Naive B cell (primary cell): Measurements from ENCODE around the gene GATAD2A. TPM values are rescaled to one million over a fixed set of nuclear protein-coding genes. Genes with fewer than 3 reads are reported as not detected.

ENCODE experiments used
- ATAC-seq, 2 donors: fragments of 150-1000 bp; cut with Tn5 transposase; 2 replicates each; pipeline ENCODE4 v1.10.0; 2021; ENCODE audit warnings: low read depth in 2 of 2, mild to moderate bottlenecking in 2 of 2, moderate library complexity in 2 of 2
- DNase-seq: peaks from one replicate; pipeline ENCODE4 v3.0.0; 2022
- H3K27ac Mint-ChIP-seq, 6 donors: one replicate each; pipeline ENCODE4 v1.8.0; 2020 to 2022; ENCODE audit warnings: mild to moderate bottlenecking in 6 of 6, mixed read lengths in 6 of 6, moderate library complexity in 5 of 6, inconsistent platforms in 2 of 6
- H3K27me3 Mint-ChIP-seq, 3 donors: one replicate each; pipeline ENCODE4 v1.8.0; 2021 to 2022; ENCODE audit warnings: mixed read lengths in 3 of 3, mild to moderate bottlenecking in 1 of 3
- H3K36me3 Mint-ChIP-seq, 2 donors: one replicate each; pipeline ENCODE4 v1.8.0; 2020 to 2022; ENCODE audit warnings: mixed read lengths in 2 of 2, inconsistent platforms in 1 of 2, mild to moderate bottlenecking in 1 of 2
- H3K4me1 Mint-ChIP-seq, 3 donors: one replicate each; pipeline ENCODE4 v1.8.0; 2020 to 2022; ENCODE audit warnings: mixed read lengths in 3 of 3, inconsistent platforms in 1 of 3, mild to moderate bottlenecking in 1 of 3, moderate library complexity in 1 of 3
- H3K4me3 Mint-ChIP-seq, 8 donors: one replicate each; pipeline ENCODE4 v1.8.0; 2020 to 2022; ENCODE audit warnings: mild to moderate bottlenecking in 8 of 8, mixed read lengths in 8 of 8, moderate library complexity in 8 of 8, inconsistent platforms in 2 of 8
- H3K9me3 Mint-ChIP-seq, 7 donors: one replicate each; pipeline ENCODE4 v1.8.0; 2020 to 2022; ENCODE audit warnings: mixed read lengths in 7 of 7, mild to moderate bottlenecking in 5 of 7, inconsistent platforms in 2 of 7, moderate library complexity in 1 of 7
- polyA plus RNA-seq, 6 donors: library from polyadenylated mRNA; unstranded; fragments of 300-500 nt; fragmentation: Illumina TruSeq; gene quantifications; one replicate each; pipeline ENCODE4 v1.2.3, GENCODE V29; 2021; ENCODE audit warnings: low read depth in 6 of 6

GATAD2A gene
- polyA plus RNA-seq, 6 donors from 2014 or later, result 2.2 to 19.2 (median 10.6) TPM

DNA sequence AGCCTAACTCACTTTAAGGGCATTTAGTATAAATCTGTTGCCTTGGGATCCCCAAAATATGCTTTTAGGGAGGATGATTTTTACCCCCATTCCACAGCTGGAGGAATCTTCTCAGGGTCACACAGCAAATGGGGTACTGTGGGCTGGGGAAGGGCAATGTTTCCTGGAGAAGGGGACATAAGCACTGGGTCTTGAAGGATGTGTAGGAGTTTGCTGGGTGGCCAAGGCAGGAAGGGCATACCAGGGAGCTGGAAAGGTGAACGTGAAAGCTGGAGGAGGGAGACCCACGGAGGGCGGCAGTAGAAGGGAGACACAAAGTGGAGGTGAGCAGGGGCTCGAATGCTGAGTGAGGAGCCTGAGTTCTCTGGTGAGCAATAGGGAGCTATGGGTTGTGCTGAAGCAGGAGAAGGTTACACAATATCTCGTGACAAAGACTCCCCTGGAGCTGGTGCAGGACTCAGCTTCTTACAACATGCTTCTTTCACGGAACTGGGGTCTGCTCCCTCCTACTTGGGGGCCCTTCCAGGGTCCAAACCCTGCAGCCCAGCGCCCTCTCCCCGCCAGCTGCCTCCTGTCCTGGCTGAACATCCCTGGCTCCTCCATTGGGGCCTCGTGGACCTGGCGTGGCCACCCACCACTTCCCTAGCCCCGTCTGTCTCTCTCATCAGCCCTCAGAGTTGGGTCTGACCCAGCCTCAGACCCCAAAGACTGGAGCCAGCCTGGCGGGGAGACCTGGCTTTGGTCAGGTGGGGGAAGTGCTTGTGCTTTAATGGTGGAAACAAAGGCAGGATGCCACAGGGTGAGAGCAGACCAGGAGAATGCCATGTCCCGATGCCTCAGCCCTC lies 143.7 kb downstream of the GATAD2A start:
- DNase-seq, result no peak
- no peaks in the 10 kb centered on the region for H3K4me1 Mint-ChIP-seq
- no peak for ATAC-seq
- peak overlapping the region in 1 of 6 donors; percentile 26 for H3K27ac Mint-ChIP-seq
- no peaks in the 10 kb centered on the region for H3K36me3 Mint-ChIP-seq
- peaks cover 0 to 3% (median 0%) of the 10 kb centered on the region in 7 donors for H3K9me3 Mint-ChIP-seq
- peaks cover 4 to 25% (median 15%) of the 10 kb centered on the region in 3 donors for H3K27me3 Mint-ChIP-seq
- H3K4me3 Mint-ChIP-seq, result no peak overlapping the region

DNA sequence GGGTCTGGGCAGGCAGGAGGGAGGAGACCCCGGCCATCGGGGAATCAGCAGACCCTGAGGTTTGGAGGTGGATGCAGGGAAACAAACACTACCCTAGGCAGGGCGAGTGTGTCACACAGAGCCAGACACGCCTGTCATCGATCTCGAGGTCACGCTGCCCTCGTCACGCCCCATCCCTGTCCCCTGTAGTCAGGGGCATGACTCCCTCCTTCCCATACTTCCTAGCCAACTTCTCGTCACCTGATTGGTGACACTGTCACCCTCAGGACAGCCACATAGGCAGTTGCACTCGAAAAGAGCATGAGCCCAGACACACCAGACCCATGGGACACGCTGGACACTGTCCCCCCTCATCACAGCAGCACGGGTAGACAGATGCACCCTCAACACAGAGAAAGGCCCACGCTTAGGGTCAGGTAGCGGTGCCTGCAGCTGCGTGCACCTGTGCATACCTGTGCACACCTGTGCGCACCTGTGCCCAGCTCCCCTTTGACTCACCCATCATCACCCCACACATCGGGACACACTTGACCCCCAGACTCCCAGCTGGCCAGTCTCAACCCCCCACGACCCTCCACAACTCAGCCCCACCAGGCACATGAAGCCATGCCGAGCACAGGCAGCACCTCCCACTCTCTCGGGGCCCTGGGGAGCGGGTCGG lies 144.5 kb downstream of the GATAD2A start:
- no peak for ATAC-seq

DNA sequence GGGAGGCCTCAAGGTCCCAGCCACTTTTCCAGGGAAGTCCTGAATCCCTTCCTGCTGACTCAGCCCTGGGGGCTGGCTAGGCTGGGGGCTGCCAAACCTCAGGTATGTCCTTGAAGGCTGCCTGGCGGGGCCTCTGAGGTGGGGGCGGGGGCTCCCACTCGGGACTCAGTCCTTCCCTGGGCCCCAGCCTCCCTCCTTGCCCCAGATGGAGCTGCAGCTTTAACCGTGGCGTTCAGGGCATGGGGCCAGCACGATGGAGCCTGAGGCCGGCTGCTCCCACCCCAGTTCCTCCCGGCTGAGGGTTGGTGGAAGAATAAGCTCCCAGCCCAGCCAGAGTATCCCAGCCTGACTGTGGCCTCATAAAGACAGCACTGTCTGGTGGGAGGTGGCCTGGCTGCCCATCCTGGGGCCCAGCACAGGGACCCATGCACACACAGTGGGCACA lies 145.0 kb downstream of the GATAD2A start:
- Mint-ChIP-seq H3K4me1 (peaks cover 0 to 2% (median 0%) of the 10 kb centered on the region in 3 donors), H3K27ac (no peak overlapping the region), H3K36me3 (no peaks in the 10 kb centered on the region), H3K27me3 (peaks cover 4 to 31% (median 15%) of the 10 kb centered on the region in 3 donors), H3K9me3 (peaks cover 0 to 3% (median 0%) of the 10 kb centered on the region in 7 donors), H3K4me3 (no peak overlapping the region)
- no peak for ATAC-seq
- DNase-seq, result no peak

More for the DNA sequence above, 144.5 kb downstream of the GATAD2A start:
- peaks cover 0 to 3% (median 0%) of the 10 kb centered on the region in 7 donors for H3K9me3 Mint-ChIP-seq
- no peak overlapping the region for H3K27ac Mint-ChIP-seq
- peaks cover 4 to 31% (median 15%) of the 10 kb centered on the region in 3 donors for H3K27me3 Mint-ChIP-seq
- H3K4me3 Mint-ChIP-seq, result no peak overlapping the region
- no peak for DNase-seq
- H3K36me3 Mint-ChIP-seq, result no peaks in the 10 kb centered on the region
- peaks cover 0 to 2% (median 0%) of the 10 kb centered on the region in 3 donors for H3K4me1 Mint-ChIP-seq

DNA sequence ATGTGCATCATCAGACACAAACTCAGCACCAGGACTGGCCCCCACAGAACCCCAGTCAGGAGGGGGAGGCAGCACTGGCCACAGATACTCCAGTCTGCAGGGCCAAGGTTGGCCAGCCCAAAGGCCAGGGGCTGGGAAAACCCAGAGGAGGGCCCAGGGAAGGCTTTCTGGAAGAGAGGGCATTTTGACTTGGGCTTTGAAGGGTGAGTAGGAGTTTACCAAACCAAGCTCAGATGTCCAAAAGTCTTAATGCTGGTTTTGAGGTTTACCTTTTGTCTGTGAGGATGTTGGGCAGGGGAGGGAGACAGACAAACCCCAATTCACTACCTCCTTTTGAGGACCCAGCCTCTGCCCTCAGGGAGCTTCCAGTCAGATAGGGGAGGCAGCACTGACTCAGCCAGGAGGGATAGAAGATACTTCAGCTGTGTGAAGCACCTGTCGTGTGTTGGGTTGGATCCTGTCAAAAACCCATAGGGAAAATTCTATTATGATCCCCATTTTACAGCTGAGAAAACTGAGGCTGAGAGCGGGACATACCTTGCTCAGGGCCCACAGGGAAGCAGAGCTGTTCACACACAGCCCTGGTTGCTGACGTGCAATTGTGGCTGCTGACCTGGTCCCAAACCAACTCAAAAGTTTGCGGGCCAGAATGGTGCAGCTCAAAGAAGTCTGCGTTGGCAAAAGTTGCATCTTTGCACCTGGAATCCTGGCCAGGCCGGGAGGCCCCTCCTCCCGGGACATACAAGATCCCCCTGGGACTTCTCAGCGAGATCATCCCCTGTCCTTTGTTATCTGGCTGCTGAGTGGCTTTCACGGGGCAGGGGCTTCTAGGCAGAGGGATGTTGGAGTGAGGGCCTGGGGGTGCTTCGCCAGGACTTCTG lies 145.7 kb downstream of the GATAD2A start:
- Mint-ChIP-seq H3K27ac (peak overlapping the region in 1 of 6 donors; percentile 66), H3K36me3 (no peaks in the 10 kb centered on the region), H3K9me3 (peaks cover 0 to 3% (median 0%) of the 10 kb centered on the region in 7 donors), H3K4me3 (no peak overlapping the region), H3K27me3 (peaks cover 4 to 31% (median 15%) of the 10 kb centered on the region in 3 donors), H3K4me1 (peaks cover 0 to 2% (median 0%) of the 10 kb centered on the region in 3 donors)
- no peak for DNase-seq
- ATAC-seq, result no peak

DNA sequence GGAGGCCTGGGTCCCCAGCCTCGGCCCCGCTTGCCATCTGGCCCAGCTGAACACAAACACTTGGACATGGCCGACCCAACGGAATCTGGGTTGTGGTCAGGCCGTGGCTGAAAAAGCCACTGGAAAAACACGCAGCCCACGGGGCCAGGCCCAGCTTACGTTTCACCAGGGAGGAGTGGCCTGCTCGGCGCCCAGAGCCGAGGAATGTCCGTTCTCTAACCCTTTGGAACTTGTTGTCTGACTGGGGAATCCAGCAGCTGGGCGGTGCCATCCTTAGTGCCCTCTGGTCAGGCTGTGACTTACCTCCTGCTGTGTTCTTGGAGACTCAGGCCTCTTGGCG lies 146.3 kb downstream of the GATAD2A start:
- H3K4me1 Mint-ChIP-seq, result peaks cover 0 to 2% (median 0%) of the 10 kb centered on the region in 3 donors
- DNase-seq, result no peak
- H3K9me3 Mint-ChIP-seq, result peaks cover 0 to 3% (median 0%) of the 10 kb centered on the region in 7 donors
- H3K27me3 Mint-ChIP-seq, result peaks cover 4 to 31% (median 15%) of the 10 kb centered on the region in 3 donors
- ATAC-seq, result no peak
- H3K4me3 Mint-ChIP-seq, result no peak overlapping the region
- no peak overlapping the region for H3K27ac Mint-ChIP-seq
- no peaks in the 10 kb centered on the region for H3K36me3 Mint-ChIP-seq

DNA sequence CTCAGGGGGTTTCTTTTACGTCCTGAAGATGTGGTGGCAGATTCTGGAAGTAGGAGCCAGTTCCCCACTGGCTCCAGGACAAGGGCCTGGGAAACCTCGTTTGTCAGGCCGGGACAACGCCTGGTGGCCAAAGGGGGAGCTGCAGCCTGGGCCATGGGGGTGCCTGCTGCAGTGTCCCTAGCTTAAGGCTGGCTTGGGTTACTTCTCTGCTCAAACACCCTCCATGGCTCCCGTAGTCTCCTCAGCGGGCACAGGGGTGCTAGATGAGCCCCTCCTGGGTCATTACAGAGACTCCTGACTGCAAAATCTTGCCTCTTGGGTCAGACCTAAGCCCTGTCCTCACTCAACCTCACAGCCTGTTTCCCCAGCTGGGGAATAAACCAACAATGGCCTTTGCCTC lies 147.3 kb downstream of the GATAD2A start:
- H3K27me3 Mint-ChIP-seq, result peaks cover 4 to 26% (median 15%) of the 10 kb centered on the region in 3 donors
- H3K4me1 Mint-ChIP-seq, result peaks cover 0 to 2% (median 0%) of the 10 kb centered on the region in 3 donors
- H3K4me3 Mint-ChIP-seq, result no peak overlapping the region
- H3K36me3 Mint-ChIP-seq, result no peaks in the 10 kb centered on the region
- no peak for DNase-seq
- ATAC-seq, result no peak
- H3K9me3 Mint-ChIP-seq, result peaks cover 0 to 3% (median 0%) of the 10 kb centered on the region in 7 donors
- H3K27ac Mint-ChIP-seq, result no peak overlapping the region

DNA sequence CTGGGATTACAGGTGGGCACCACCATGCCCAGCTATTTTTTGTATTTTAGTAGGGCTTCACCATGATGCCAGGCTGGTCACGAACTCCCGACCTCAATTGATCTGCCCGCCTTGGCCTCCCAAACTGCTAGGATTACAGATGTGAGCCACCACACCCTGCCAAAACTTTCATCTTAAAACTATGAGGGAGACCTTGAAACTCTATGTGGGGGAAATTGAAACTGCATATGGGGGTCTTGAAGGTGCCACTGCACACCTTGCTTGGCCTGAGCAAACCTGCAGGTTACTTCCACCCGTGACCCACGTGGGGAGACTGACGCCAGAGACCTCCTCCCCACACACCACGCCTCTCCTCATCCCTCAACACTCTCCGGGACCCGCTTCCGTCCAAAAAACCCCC lies 148.2 kb downstream of the GATAD2A start:
- ATAC-seq (no peak), DNase-seq (no peak)
- Mint-ChIP-seq H3K4me3 (no peak overlapping the region), H3K27ac (no peak overlapping the region), H3K4me1 (peaks cover 0 to 3% (median 2%) of the 10 kb centered on the region in 3 donors), H3K36me3 (no peaks in the 10 kb centered on the region), H3K27me3 (peaks cover 4 to 23% (median 14%) of the 10 kb centered on the region in 3 donors), H3K9me3 (peaks cover 0 to 3% (median 0%) of the 10 kb centered on the region in 7 donors)

DNA sequence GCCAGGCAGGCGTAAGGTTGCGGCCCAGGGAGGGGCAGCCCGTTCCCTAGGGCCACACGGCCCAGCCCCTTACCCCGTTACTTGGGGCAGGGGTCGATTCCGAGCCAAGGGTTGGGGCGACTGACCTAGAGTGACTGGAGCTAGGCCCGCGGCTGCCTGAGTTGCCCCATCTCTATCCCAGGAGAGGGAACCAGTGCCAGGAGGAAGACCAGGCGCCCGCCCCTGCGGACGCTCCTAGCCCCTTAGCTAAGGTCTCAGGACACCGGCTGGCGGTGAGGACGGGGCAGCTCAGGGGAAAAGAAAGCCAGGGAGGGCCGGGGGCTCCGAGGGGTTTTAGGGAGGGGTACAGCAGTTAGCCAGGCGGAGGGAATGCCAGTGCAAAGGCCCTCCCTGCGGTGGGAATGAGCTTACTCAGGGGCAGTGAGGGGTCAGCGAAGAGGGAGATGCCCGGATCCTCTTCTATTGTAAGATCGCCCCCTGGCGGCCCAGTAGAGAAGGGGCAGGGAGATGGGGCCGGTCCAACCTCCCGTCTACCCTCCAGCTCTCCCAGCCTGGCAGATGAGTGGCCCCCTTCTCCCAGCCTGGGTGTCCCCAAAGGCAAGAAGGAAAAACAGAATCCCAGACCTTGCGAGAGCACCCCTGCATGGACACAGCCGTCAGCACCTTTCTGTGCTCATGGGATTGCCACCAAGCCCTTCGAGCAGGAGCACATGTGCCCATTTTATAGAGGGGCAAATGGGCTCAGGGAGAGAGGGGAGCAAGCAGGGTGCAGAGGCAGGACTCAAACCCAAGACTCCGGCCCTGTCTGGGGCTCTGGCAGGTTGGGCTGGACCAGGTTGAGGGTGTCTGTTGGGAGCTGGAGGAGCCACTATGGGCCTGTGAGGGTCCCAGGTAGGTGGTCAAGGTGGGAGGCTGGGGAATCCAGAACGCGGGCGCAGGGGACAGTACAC lies 148.9 kb downstream of the GATAD2A start:
- H3K36me3 Mint-ChIP-seq, result no peaks in the 10 kb centered on the region
- ATAC-seq, result peak; percentile 37 to 43
- DNase-seq, result no peak
- H3K4me1 Mint-ChIP-seq, result peaks cover 0 to 6% (median 2%) of the 10 kb centered on the region in 3 donors
- peaks cover 0 to 3% (median 0%) of the 10 kb centered on the region in 7 donors for H3K9me3 Mint-ChIP-seq
- peak overlapping the region in 1 of 6 donors; percentile 63 for H3K27ac Mint-ChIP-seq
- H3K27me3 Mint-ChIP-seq, result peaks cover 0 to 16% (median 7%) of the 10 kb centered on the region in 3 donors
- no peak overlapping the region for H3K4me3 Mint-ChIP-seq

DNA sequence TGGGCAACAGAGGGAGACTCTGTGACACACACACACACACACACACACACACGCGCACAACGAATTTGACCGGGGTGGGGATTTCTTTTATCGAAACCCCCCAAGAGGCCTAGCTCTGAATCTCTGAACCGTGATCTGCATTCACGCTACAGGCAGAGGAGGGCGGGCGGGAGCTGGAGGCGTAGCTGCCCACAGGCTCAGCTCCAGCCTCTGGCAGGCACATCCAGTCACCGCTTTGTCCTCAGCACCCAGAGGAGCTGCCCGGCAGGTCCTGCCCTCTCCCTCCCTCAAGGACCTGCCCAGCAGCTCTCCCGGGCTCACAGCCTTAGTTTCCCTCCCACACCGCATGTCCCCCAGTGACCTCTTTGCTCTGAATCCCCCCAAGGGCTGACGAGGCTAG lies 152.6 kb downstream of the GATAD2A start:
- ATAC-seq (no peak), DNase-seq (no peak)
- peaks cover 0 to 6% (median 2%) of the 10 kb centered on the region in 3 donors for H3K4me1 Mint-ChIP-seq
- no peak overlapping the region for H3K27ac Mint-ChIP-seq
- peaks cover 0 to 6% (median 0%) of the 10 kb centered on the region in 3 donors for H3K27me3 Mint-ChIP-seq
- no peaks in the 10 kb centered on the region for H3K9me3 Mint-ChIP-seq
- no peak overlapping the region for H3K4me3 Mint-ChIP-seq
- no peaks in the 10 kb centered on the region for H3K36me3 Mint-ChIP-seq

Other genes starting within 250 kb of the GATAD2A start
- gene MEF2B, start 235.4 kb upstream of the GATAD2A start, polyA plus RNA-seq, result 1 to 10 TPM in 1 of 6 donors, under 1 TPM in 3, not detected in 2; 0.19 to 1.4 (median 0.38) TPM
- gene BORCS8, start 213.5 kb upstream of the GATAD2A start, polyA plus RNA-seq, result 10 to 100 TPM; 26.2 to 31.6 (median 28.2) TPM
- 100 to 1,000 TPM in 1 of 6 donors, 10 to 100 TPM in 5; 74.7 to 141 (median 85.8) TPM for gene RFXANK, start 213.4 kb upstream of the GATAD2A start, polyA plus RNA-seq
- 10 to 100 TPM; 25.6 to 38.4 (median 31.4) TPM for gene NR2C2AP, start 202.3 kb upstream of the GATAD2A start, polyA plus RNA-seq
- gene NCAN, start 193.7 kb upstream of the GATAD2A start, polyA plus RNA-seq, result not detected
- not detected for gene TM6SF2, start 132.4 kb upstream of the GATAD2A start, polyA plus RNA-seq
- 10 to 100 TPM; 22.8 to 45.7 (median 26.5) TPM for gene SUGP1, start 85.2 kb upstream of the GATAD2A start, polyA plus RNA-seq
- gene MAU2, start 84.8 kb upstream of the GATAD2A start, polyA plus RNA-seq, result 10 to 100 TPM; 17.6 to 39.9 (median 24.2) TPM
- 1 to 10 TPM; 1.1 to 4.3 (median 2.3) TPM for gene TSSK6, start 109.9 kb downstream of the GATAD2A start, polyA plus RNA-seq
- 100 to 1,000 TPM; 226 to 324 (median 271) TPM for gene NDUFA13, start 110.5 kb downstream of the GATAD2A start, polyA plus RNA-seq
- gene YJEFN3, start 123.2 kb downstream of the GATAD2A start, polyA plus RNA-seq, result under 1 TPM in 2 of 6 donors, not detected in 4; 0.17 TPM
- gene CILP2, start 132.6 kb downstream of the GATAD2A start, polyA plus RNA-seq, result under 1 TPM in 1 of 6 donors, not detected in 5; 0.11 TPM
- under 1 TPM in 2 of 6 donors, not detected in 4; 0.26 to 0.31 TPM for gene PBX4, start 213.0 kb downstream of the GATAD2A start, polyA plus RNA-seq
- gene LPAR2, start 222.5 kb downstream of the GATAD2A start, polyA plus RNA-seq, result 10 to 100 TPM in 2 of 6 donors, 1 to 10 TPM in 4; 6.1 to 13.0 (median 8.4) TPM
- 10 to 100 TPM; 41.4 to 79.9 (median 49.1) TPM for gene GMIP, start 238.0 kb downstream of the GATAD2A start, polyA plus RNA-seq